ENCODE data around the gene SLC38A1.

DNA sequence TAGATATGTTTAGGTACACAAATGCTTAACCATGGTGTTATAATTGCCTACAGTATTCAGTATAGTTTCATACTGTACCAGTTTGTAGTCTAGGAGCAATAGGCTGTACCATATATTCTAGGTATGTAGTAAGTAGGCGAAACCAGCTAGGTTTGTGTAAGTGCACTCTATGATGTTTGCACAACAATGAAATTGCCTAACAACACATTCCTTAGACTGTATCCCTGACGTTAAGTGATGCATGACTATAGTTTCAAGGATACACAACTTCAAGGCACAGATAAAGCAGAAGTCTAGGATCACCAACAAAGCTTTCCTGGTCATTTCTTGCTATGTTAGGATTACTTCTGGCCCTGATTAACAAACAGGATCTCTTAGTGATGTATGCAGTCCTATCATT is 135.1 kb downstream of the SLC38A1 start:
- TF ChIP-seq, protein P1, sequence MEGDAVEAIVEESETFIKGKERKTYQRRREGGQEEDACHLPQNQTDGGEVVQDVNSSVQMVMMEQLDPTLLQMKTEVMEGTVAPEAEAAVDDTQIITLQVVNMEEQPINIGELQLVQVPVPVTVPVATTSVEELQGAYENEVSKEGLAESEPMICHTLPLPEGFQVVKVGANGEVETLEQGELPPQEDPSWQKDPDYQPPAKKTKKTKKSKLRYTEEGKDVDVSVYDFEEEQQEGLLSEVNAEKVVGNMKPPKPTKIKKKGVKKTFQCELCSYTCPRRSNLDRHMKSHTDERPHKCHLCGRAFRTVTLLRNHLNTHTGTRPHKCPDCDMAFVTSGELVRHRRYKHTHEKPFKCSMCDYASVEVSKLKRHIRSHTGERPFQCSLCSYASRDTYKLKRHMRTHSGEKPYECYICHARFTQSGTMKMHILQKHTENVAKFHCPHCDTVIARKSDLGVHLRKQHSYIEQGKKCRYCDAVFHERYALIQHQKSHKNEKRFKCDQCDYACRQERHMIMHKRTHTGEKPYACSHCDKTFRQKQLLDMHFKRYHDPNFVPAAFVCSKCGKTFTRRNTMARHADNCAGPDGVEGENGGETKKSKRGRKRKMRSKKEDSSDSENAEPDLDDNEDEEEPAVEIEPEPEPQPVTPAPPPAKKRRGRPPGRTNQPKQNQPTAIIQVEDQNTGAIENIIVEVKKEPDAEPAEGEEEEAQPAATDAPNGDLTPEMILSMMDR (IDR thresholded peaks at IDR 0.05) = no peak
- TF ChIP-seq SMC3 (IDR thresholded peaks at IDR 0.05) = no peak
- TF ChIP-seq ZSCAN20 (CRISPR knock-in tag; IDR thresholded peaks at IDR 0.05) = no peak
- TF ChIP-seq POLR2A (IDR thresholded peaks at IDR 0.05; ENCODE audit: low read length) = no peak
- TF ChIP-seq ZFP36 (IDR thresholded peaks at IDR 0.05; ENCODE audit: borderline replicate concordance, partially characterized antibody) = no peak
- no peak for TF ChIP-seq RAD21 (conservative IDR thresholded peaks at IDR 0.05 in 1 of 2, IDR thresholded peaks at IDR 0.05 in 1 of 2)
- TF ChIP-seq, protein P2, sequence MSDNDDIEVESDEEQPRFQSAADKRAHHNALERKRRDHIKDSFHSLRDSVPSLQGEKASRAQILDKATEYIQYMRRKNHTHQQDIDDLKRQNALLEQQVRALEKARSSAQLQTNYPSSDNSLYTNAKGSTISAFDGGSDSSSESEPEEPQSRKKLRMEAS (IDR thresholded peaks at IDR 0.05) = no peak
